SK-N-MC (cell line): ENCODE results near the gene LITAF.

Experiments used
- EZH2 ChIP-seq: fragments of 200-600 bp; sonication (generic); IDR thresholded peaks from one replicate; pipeline ENCODE4 v1.6.1; 2017; ENCODE audit warnings: antibody characterized with exemption
- POLR2AphosphoS5 ChIP-seq: IDR thresholded peaks from 2 replicates; pipeline ENCODE4 v1.6.1; 2012; ENCODE audit warnings: mild to moderate bottlenecking, low read depth, low read length, borderline replicate concordance

- TF ChIP-seq EZH2 (no peak), POLR2AphosphoS5 (no peak)
Measured at GRCh38 chr16:11542069-11542744, 44.5 kb downstream of the LITAF start.
